SK-N-SH (cell line): ENCODE data around the gene KIAA2012. TPM values are rescaled to one million over a fixed set of nuclear protein-coding genes. Genes with fewer than 3 reads are reported as not detected.

Experiments
- CTCF ChIA-PET: fragments of 300-600, 350-600 bp; formaldehyde crosslinking; extraction: SDS; loops from one replicate; lab custom pipeline; 2021; lab: Yijun Ruan, JAX
- POLR2A ChIA-PET: fragments of 350-600 bp; sonication (Branson Sonifier 250); formaldehyde crosslinking; extraction: SDS; loops from one replicate; lab custom pipeline; 2020; ENCODE audit warnings: antibody characterized with exemption, inconsistent platforms; lab: Yijun Ruan, JAX
- DNase-seq: peaks from one replicate; pipeline ENCODE4 v3.0.0; 2012
- H2AFZ ChIP-seq: fragments of 200-600 bp; sonication (generic); 2 replicates; pipeline ENCODE4 v1.8.1; 2016; ENCODE audit warnings: antibody characterized with exemption, mild to moderate bottlenecking, low read depth
- H3F3A ChIP-seq: fragments of 200-600 bp; sonication (generic); replicated peaks from 2 replicates; pipeline ENCODE3; 2016; ENCODE audit warnings: antibody characterized with exemption, mild to moderate bottlenecking; ENCODE audit not compliant: insufficient read depth
- H3K27ac ChIP-seq, 2 experiments: fragments of 200-500 bp in 1 of 2; fragments of 200-600 bp in 1 of 2; sonication (Bioruptor generic) in 1 of 2; sonication (generic), shearing (Covaris generic) in 1 of 2; 2 replicates each; pipeline versions ENCODE4 v1.5.1 to v1.6.1; 2014 to 2016; ENCODE audit warnings: low read depth in 2 of 2, inconsistent platforms in 1 of 2, low read length in 1 of 2, mild to moderate bottlenecking in 1 of 2, mixed read lengths in 1 of 2
- H3K27me3 ChIP-seq: fragments of 200-600 bp; sonication (generic), shearing (Covaris generic); 2 replicates; pipeline ENCODE4 v1.6.1; 2016; ENCODE audit warnings: mixed run types; ENCODE audit not compliant: insufficient read depth
- H3K36me3 ChIP-seq, 2 experiments: fragments of 200-500 bp in 1 of 2; fragments of 200-600 bp in 1 of 2; sonication (Bioruptor generic) in 1 of 2; sonication (generic) in 1 of 2; replicated peaks in 1 of 2; 2 replicates each; pipeline versions ENCODE3 to v1.5.1; 2014 to 2016; ENCODE audit warnings: low read length in 1 of 2, mild to moderate bottlenecking in 1 of 2; ENCODE audit not compliant: insufficient read depth in 2 of 2, control insufficient read depth in 1 of 2
- H3K4me1 ChIP-seq, 2 experiments: fragments of 200-500 bp in 1 of 2; fragments of 200-600 bp in 1 of 2; sonication (Bioruptor generic) in 1 of 2; sonication (generic), shearing (Covaris generic) in 1 of 2; 2 replicates each; pipeline versions ENCODE4 v1.5.1 to v1.6.1; 2014 to 2016; ENCODE audit warnings: low read depth in 1 of 2, low read length in 1 of 2, mixed run types in 1 of 2; ENCODE audit not compliant: insufficient read depth in 2 of 2, control insufficient read depth in 1 of 2
- H3K4me2 ChIP-seq: fragments of 200-600 bp; sonication (generic), shearing (Covaris generic); 2 replicates; pipeline ENCODE4 v1.6.1; 2017; ENCODE audit warnings: mixed run types
- H3K4me3 ChIP-seq, 2 experiments: fragments of 200-500 bp in 1 of 2; fragments of 200-600 bp in 1 of 2; sonication (Bioruptor generic) in 1 of 2; sonication (generic), shearing (Covaris generic) in 1 of 2; 2 replicates each; pipeline versions ENCODE4 v1.5.1 to v1.8.1; 2014 to 2016; ENCODE audit warnings: low read depth in 2 of 2, inconsistent platforms in 1 of 2, low read length in 1 of 2, mild to moderate bottlenecking in 1 of 2, mixed read lengths in 1 of 2, moderate library complexity in 1 of 2
- H3K79me2 ChIP-seq: fragments of 200-600 bp; sonication (generic); 2 replicates; pipeline ENCODE4 v1.8.1; 2017; ENCODE audit warnings: mild to moderate bottlenecking; ENCODE audit not compliant: insufficient read depth
- H3K9ac ChIP-seq: fragments of 200-600 bp; sonication (generic); 2 replicates; pipeline ENCODE4 v1.6.1; 2017; ENCODE audit warnings: mixed run types
- H3K9me2 ChIP-seq: fragments of 200-600 bp; sonication (generic); 2 replicates; pipeline ENCODE4 v1.6.1; 2017; ENCODE audit warnings: mixed run types
- H3K9me3 ChIP-seq: fragments of 200-600 bp; sonication (generic); 2 replicates; pipeline ENCODE4 v1.6.1; 2017; ENCODE audit warnings: mixed run types, mild to moderate bottlenecking, moderate library complexity
- H4K20me1 ChIP-seq: fragments of 200-600 bp; sonication (generic); 2 replicates; pipeline ENCODE4 v1.6.1; 2017; ENCODE audit warnings: mild to moderate bottlenecking, mixed run types; ENCODE audit not compliant: insufficient read depth
- CHD2 ChIP-seq: fragments of 150-350 bp; IDR thresholded peaks from 2 replicates; pipeline ENCODE4 v1.6.1; 2018; ENCODE audit warnings: low read length; ENCODE audit not compliant: partially characterized antibody
- CTCF ChIP-seq: fragments of 200-600 bp; sonication (generic); IDR thresholded peaks from 2 replicates; pipeline ENCODE4 v1.6.1; 2017; ENCODE audit warnings: antibody characterized with exemption, mild to moderate bottlenecking, moderate library complexity
- EP300 ChIP-seq, 2 experiments: IDR thresholded peaks; 2 replicates each; pipeline versions ENCODE4 v1.4.0 to v1.6.1; 2012; ENCODE audit warnings: borderline replicate concordance in 1 of 2, low read depth in 1 of 2, low read length in 1 of 2
- EZH2phosphoT487 ChIP-seq: fragments of 200-600 bp; sonication (generic); IDR thresholded peaks from 2 replicates; pipeline ENCODE4 v1.6.1; 2017; ENCODE audit warnings: low read depth, mixed run types, mild to moderate bottlenecking, antibody characterized with exemption, moderate library complexity, borderline replicate concordance
- IRF3 ChIP-seq: fragments of 150-350 bp; IDR thresholded peaks from 2 replicates; pipeline ENCODE4 v1.6.1; 2016; ENCODE audit warnings: mild to moderate bottlenecking, low read depth, low read length
- JUND ChIP-seq: IDR thresholded peaks from 2 replicates; pipeline ENCODE4 v1.4.0; 2012
- MAX ChIP-seq: IDR thresholded peaks from 2 replicates; pipeline ENCODE4 v1.4.0; 2012; ENCODE audit warnings: low read depth
- MXI1 ChIP-seq: IDR thresholded peaks from 2 replicates; pipeline ENCODE4 v1.6.1; 2012; ENCODE audit warnings: mild to moderate bottlenecking, low read depth, low read length, improper control_type of control experiment
- RAD21 ChIP-seq: IDR thresholded peaks from 2 replicates; pipeline ENCODE4 v1.6.1; 2012; ENCODE audit warnings: mild to moderate bottlenecking, low read length
- REST ChIP-seq: IDR thresholded peaks from 2 replicates; pipeline ENCODE4 v1.6.1; 2012; ENCODE audit warnings: mild to moderate bottlenecking, low read depth, low read length, moderate library complexity
- RFX5 ChIP-seq: IDR thresholded peaks from 2 replicates; pipeline ENCODE4 v1.6.1; 2012; ENCODE audit warnings: mild to moderate bottlenecking, improper control_type of control experiment, low read length
- RXRA ChIP-seq: IDR thresholded peaks from 2 replicates; pipeline ENCODE4 v1.4.0; 2012; ENCODE audit warnings: low read depth, mild to moderate bottlenecking, borderline replicate concordance
- SMC3 ChIP-seq: IDR thresholded peaks from 2 replicates; pipeline ENCODE4 v1.6.1; 2012; ENCODE audit warnings: low read depth, low read length, improper control_type of control experiment
- TAF1 ChIP-seq: IDR thresholded peaks from 2 replicates; pipeline ENCODE4 v1.6.1; 2012; ENCODE audit warnings: low read depth, mild to moderate bottlenecking, low read length, moderate library complexity, borderline replicate concordance
- USF1 ChIP-seq: IDR thresholded peaks from 2 replicates; pipeline ENCODE4 v1.4.0; 2012; ENCODE audit warnings: low read depth, borderline replicate concordance
- USF2 ChIP-seq: fragments of 150-350 bp; IDR thresholded peaks from 2 replicates; pipeline ENCODE4 v1.6.1; 2017; ENCODE audit warnings: antibody characterized with exemption, low read length, low read depth, borderline replicate concordance
- WGBS: methylation state at CpG from one replicate; pipeline ENCODE4 v1.1.6; 2017; ENCODE audit warnings: low lambda C conversion rate; 5-methylcytosine and 5-hydroxymethylcytosine counted together
- polyA plus RNA-seq, 3 experiments: library from polyadenylated mRNA; depleted of rRNA; stranded (reverse); fragments of >200 nt; gene quantifications; 2 replicates each; pipeline ENCODE4 v1.2.3, GENCODE V29; 2012

Gene KIAA2012
- polyA plus RNA-seq, 1 of the 3 experiments (the other 2 are of a cell fraction) = 0.07 TPM

GRCh38 chr2:202036601-202037037 is 36.4 kb upstream of the KIAA2012 start:
- Histone ChIP-seq H3K4me1 (peaks cover 23 to 43% of the 10 kb centered on the region in 2 experiments), H4K20me1 (peaks cover 37% of the 10 kb centered on the region), H3K9ac (peak overlapping the region; percentile 57), H3K27me3 (no peaks in the 10 kb centered on the region), H3F3A (peaks cover 8% of the 10 kb centered on the region), H3K79me2 (peaks cover 61% of the 10 kb centered on the region), H2AFZ (no peak overlapping the region), H3K27ac (peak overlapping the region; percentile 29 to 82), H3K9me3 (no peaks in the 10 kb centered on the region), H3K9me2 (no peaks in the 10 kb centered on the region), H3K4me2 (peak overlapping the region; percentile 74), H3K36me3 (peaks cover 18 to 31% of the 10 kb centered on the region in 2 experiments), H3K4me3 (peak overlapping the region; percentile 69 to 88)
- ChIA-PET CTCF (interaction anchor here (1.0 to 1.7 kb wide), 2 partner anchors 51 to 176 kb away, joined by 3 to 7 read pairs; no protein-coding TSS in a partner anchor), POLR2A (no interaction called here)
- peak; percentile 54 for DNase-seq
- 51% methylated on average over 13 of the region's 15 CpGs for WGBS
- TF ChIP-seq RAD21 (no peak), USF1 (no peak), CHD2 (no peak), EP300 (IDR thresholded peaks at IDR 0.05; ENCODE audit: borderline replicate concordance in 1 of 2, low read depth in 1 of 2, low read length in 1 of 2) (no peak), RXRA (no peak), MAX (no peak), MXI1 (0 out of 2 replicates have a peak, but pooled peaks have one; percentile 7), REST (no peak), EZH2phosphoT487 (no peak), SMC3 (0 out of 2 replicates have a peak, but pooled peaks have one; percentile 11), RFX5 (no peak)

GRCh38 chr2:202037086-202037485 is 36.0 kb upstream of the KIAA2012 start:
- H3F3A ChIP-seq = peaks cover 6% of the 10 kb centered on the region
- peaks cover 61% of the 10 kb centered on the region for H3K79me2 ChIP-seq
- H3K36me3 ChIP-seq = peaks cover 18 to 31% of the 10 kb centered on the region in 2 experiments
- H3K9me3 ChIP-seq = no peaks in the 10 kb centered on the region
- H4K20me1 ChIP-seq = peaks cover 37% of the 10 kb centered on the region
- H2AFZ ChIP-seq = no peak overlapping the region
- CTCF ChIA-PET = interaction anchor here (1.7 kb wide), 1 partner anchor 177 kb away, joined by 7 read pairs; no protein-coding TSS in a partner anchor
- peak overlapping the region; percentile 57 for H3K9ac ChIP-seq
- no peaks in the 10 kb centered on the region for H3K9me2 ChIP-seq
- peak overlapping the region; percentile 74 for H3K4me2 ChIP-seq
- peak overlapping the region; percentile 69 to 88 for H3K4me3 ChIP-seq
- POLR2A ChIA-PET = no interaction called here
- peak overlapping the region; percentile 29 to 82 for H3K27ac ChIP-seq
- H3K4me1 ChIP-seq = peaks cover 18 to 43% of the 10 kb centered on the region in 2 experiments
- 19% methylated on average over 7 of the region's 7 CpGs for WGBS
- no peaks in the 10 kb centered on the region for H3K27me3 ChIP-seq
- DNase-seq = no peak
- TF ChIP-seq TAF1 = no peak
- no peak for TF ChIP-seq USF2
- no peak for TF ChIP-seq USF1
- TF ChIP-seq IRF3 = no peak
- no peak for TF ChIP-seq RXRA
- TF ChIP-seq EZH2phosphoT487 = no peak
- no peak for TF ChIP-seq CHD2
- no peak for TF ChIP-seq CTCF
- TF ChIP-seq JUND = no peak
